SK-N-DZ (cell line): ENCODE results near the gene NXT1.
"Not testable (repeated sequence)": the region's sequence is repeated elsewhere in the genome, so short reads cannot be mapped to it uniquely, and the experiment has no call there.

Source experiments
- DNase-seq: peaks from one replicate; pipeline ENCODE4 v3.0.0-alpha.2; 2015; ENCODE audit warnings: low spot score

NXT1 gene

GRCh38 chr20:23327617-23328333, 22.8 kb upstream of the NXT1 start:
- DNase-seq: no peak

GRCh38 chr20:23331450-23332350, 18.9 kb upstream of the NXT1 start:
- no peak for DNase-seq

- no peak for DNase-seq
Measured at GRCh38 chr20:23332467-23332866, 18.1 kb upstream of the NXT1 start.

- no peak for DNase-seq
Measured at GRCh38 chr20:23334111-23334510, 16.5 kb upstream of the NXT1 start.

GRCh38 chr20:23335521-23335920, 15.1 kb upstream of the NXT1 start:
- DNase-seq: no peak

DNA sequence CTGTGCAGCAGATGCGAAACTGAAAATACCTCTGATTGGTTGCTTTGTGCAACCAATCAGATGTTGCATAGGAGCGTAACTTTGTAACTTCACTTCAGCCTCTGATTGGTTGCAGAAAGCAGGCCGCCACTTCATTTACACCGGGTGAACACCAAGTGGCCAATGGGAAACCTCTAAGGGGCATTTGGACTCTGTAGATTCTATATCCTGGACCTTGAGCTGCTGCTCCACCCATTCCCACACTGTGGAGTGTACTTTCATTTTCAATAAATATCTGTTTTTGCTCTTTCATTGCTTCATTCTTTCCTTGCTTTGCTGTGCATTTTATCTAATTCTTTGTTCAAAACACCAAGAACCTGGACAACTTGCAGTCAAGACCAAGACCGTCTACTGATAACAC, 14.1 kb upstream of the NXT1 start:
- DNase-seq: no peak

- DNase-seq: no peak
Measured at GRCh38 chr20:23337312-23337711, 13.3 kb upstream of the NXT1 start.

GRCh38 chr20:23339986-23340385, 10.6 kb upstream of the NXT1 start:
- no peak for DNase-seq

DNA sequence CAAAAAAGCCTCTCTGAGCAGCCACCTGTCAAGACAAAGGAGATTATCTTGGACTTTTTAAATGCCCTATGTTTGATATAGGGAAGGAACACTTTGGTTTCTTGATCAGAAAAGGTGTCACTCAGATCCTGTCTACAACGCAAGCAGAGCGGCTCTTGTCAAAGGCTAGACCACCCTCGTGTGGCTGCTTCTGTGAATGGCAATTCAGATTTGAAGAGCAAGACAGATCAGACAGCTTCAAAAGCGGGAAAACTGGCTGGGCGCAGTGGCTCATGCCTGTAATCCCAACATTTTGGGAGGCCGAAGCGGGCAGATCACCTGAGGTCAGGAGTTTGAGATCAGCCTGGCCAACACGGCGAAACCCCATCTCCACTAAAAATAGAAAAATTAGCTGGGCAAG, 10.1 kb upstream of the NXT1 start:
- peak; percentile 64 for DNase-seq

- DNase-seq: no peak
Measured at GRCh38 chr20:23341073-23341472, 9.5 kb upstream of the NXT1 start.

GRCh38 chr20:23343590-23343989, 7.0 kb upstream of the NXT1 start:
- no peak for DNase-seq

- DNase-seq: no peak
Measured at GRCh38 chr20:23344336-23344735, 6.3 kb upstream of the NXT1 start.

GRCh38 chr20:23346002-23346401, 4.6 kb upstream of the NXT1 start:
- no peak for DNase-seq

GRCh38 chr20:23347791-23348190, 2.8 kb upstream of the NXT1 start:
- no peak for DNase-seq

DNA sequence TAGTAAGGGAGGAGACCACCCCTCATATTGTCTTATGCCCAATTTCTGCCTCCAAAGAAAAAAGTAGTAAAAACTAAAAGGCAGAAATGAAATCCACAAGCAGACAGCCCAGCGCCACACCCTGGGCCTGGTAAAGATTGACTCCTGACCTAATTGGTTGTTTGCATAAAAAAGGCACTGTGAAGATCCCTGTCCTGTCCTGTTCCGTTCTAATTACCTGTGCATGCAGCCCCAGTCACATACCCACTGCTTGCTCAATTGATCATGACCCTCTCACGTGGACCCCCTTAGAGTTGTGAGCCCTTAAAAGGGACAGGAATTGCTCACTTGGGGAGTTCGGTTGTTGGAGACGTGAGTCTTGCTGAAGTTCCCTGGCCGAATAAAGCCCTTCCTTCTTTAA, 2.1 kb upstream of the NXT1 start:
- DNase-seq: not testable (repeated sequence)

DNA sequence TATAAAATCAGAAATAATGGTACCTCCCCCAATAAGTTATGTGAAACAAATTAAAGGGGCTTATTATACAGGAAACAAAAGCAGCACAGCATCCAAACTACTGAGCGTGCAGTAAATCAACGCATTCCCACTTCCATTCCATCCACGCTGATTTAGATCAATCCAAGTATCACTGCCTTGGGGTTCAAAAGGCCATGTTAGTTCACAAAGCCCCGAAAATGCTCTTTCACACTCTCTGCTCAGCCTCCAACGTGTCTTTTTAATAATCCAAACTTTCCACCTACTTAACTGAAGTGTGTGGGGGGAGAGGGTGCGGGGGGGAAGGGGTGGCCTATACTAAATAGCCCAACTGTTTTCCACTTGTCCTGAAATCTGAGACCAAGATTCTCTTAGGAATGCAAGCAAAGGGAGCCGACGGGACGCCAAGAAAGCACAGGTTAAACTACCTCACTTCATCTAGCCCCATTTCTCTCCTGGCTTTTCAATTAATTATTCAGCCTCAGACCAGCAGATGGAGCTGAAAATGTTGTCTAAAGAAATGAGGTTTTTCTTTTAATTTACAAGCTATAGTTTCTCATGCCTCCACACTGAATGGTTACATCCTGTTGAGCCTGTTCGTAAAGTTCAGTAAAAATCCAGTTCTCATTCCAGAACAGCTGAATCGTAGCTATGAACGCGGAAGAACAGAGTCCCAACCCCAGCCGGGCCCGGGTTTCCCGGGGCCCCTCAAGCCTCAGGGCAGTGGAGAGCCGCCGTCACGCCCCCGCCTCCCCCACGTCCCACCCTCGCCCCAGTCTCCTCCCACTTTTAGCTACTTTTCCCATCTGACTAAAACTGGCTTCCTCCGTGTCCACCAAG, 1.0 kb upstream of the NXT1 start:
- DNase-seq: no peak

DNA sequence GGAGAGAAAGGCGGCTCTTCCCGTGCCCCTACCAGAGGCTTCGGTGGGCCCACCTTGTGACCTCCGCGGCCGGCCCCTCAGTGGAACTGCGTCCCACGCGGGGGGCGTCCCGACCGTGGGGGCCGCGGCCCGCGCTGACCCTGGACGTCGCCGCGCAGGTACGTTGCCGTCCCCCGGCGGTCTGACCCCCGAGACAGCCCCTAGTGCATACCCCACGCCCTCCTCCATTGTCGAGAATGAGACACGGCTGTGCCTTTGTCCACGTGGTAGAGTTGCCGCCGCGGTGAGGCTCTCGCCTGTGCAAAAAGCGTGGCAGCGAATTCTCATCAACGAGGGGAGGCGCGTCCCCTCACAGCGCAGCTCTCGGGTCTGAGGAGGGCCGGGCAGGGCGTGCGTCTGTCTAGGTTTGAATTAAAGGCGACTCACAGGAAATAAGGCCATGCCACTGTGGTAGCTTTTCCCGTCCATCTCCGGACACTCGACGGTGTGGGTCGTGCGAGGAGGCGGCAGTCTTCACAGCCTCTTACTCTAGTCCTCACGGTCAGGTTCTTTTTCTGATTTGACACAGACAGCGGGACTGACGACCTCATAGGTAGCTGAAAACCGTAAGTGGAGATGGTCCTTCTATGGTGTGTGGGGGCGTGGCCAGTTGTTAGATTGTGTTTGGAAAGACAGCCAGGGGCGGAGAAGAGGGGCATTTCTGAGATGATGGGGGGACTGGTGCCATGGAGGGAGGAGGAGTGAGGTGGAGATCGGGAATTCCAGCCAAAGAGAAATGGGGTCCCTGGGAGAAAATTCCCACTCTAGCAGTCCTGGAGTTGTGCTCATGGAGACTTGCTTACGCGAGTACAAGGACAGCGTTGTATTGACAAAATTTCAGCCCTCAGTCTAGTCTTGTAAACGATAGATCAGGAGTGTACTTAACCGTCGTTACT, 580 bp downstream of the NXT1 start:
- DNase-seq: peak; percentile 56

DNA sequence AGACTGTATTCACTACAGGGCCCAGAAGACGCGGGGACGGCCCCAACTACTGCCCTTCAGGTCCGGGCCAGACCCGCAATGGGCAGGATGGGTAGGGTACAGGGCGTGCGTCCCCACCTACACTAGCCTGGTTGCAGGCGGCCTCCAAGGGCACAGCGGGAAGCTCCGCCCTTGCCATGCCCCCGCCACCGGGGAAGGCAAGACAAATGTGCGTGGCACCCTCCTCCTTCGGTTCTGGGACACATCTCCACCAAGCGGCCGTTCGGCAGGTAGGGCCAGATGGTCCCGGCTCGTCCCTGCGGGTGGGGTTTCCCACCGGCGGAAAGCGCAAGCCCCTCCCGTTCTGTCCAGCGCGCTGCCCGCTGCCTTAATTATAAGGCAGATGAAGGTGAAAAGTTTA, 5.6 kb downstream of the NXT1 start:
- DNase-seq: no peak

- DNase-seq: peak; percentile 99
Measured at GRCh38 chr20:23357767-23358562, 7.4 kb downstream of the NXT1 start.

GRCh38 chr20:23358563-23358906, 7.9 kb downstream of the NXT1 start:
- DNase-seq: no peak
